ENCODE data around the gene ESR2. TPM values are rescaled to one million over a fixed set of nuclear protein-coding genes. Genes with fewer than 3 reads are reported as not detected.

Gene ESR2
- total and polyA plus RNA-seq, 8 donors = 0.21 to 3.0 (median 2.0) TPM

- Histone ChIP-seq H3K4me3 (no peak overlapping the region), H3K9me3 (no peaks in the 10 kb centered on the region), H3K27me3 (no peaks in the 10 kb centered on the region), H3K36me3 (no peaks in the 10 kb centered on the region), H3K4me1 (no peaks in the 10 kb centered on the region), H3K27ac (no peak overlapping the region)
- DNase-seq = no peak
- intact Hi-C loops (cut with DNase I) = no loop called here
- no peak for TF ChIP-seq CTCF (IDR thresholded peaks at IDR 0.05)
- ATAC-seq = no peak
These were observed 49.9 kb downstream of the ESR2 start for GRCh38 chr14:64244279-64244678.

- no peak for TF ChIP-seq CTCF (IDR thresholded peaks at IDR 0.05)
- DNase-seq (no peak), ATAC-seq (no peak)
- Histone ChIP-seq H3K4me3 (no peak overlapping the region), H3K27me3 (no peaks in the 10 kb centered on the region), H3K36me3 (no peaks in the 10 kb centered on the region), H3K27ac (no peak overlapping the region), H3K9me3 (no peaks in the 10 kb centered on the region), H3K4me1 (no peaks in the 10 kb centered on the region)
- intact Hi-C loops (cut with DNase I) = no loop called here
These were observed 55.5 kb downstream of the ESR2 start for GRCh38 chr14:64238631-64239030.

GRCh38 chr14:64238049-64238448 is 56.1 kb downstream of the ESR2 start:
- Histone ChIP-seq H3K4me3 (no peak overlapping the region), H3K4me1 (no peaks in the 10 kb centered on the region), H3K9me3 (no peaks in the 10 kb centered on the region), H3K27me3 (no peaks in the 10 kb centered on the region), H3K27ac (no peak overlapping the region), H3K36me3 (peaks cover 0 to 1% of the 10 kb centered on the region in 2 donors)
- DNase-seq (no peak), ATAC-seq (no peak)
- TF ChIP-seq CTCF (IDR thresholded peaks at IDR 0.05) = no peak
- intact Hi-C loops (cut with DNase I) = no loop called here

GRCh38 chr14:64235652-64236640 is 58.2 kb downstream of the ESR2 start:
- no peak for DNase-seq
- no peak for ATAC-seq
- Histone ChIP-seq H3K9me3 (no peaks in the 10 kb centered on the region), H3K4me1 (no peaks in the 10 kb centered on the region), H3K36me3 (peaks cover 0 to 11% of the 10 kb centered on the region in 2 donors), H3K27me3 (no peaks in the 10 kb centered on the region), H3K4me3 (no peak overlapping the region), H3K27ac (no peak overlapping the region)
- intact Hi-C loops (cut with DNase I) = no loop called here
- no peak for TF ChIP-seq CTCF (IDR thresholded peaks at IDR 0.05)

- ATAC-seq = no peak
- intact Hi-C loops (cut with DNase I) = no loop called here
These were observed 59.1 kb downstream of the ESR2 start for GRCh38 chr14:64234877-64235651.

More at GRCh38 chr14:64234877-64235651, 59.1 kb downstream of the ESR2 start:
- Histone ChIP-seq H3K27me3 (no peaks in the 10 kb centered on the region), H3K36me3 (peaks cover 0 to 11% of the 10 kb centered on the region in 2 donors), H3K9me3 (no peaks in the 10 kb centered on the region), H3K4me3 (no peak overlapping the region), H3K27ac (no peak overlapping the region), H3K4me1 (no peaks in the 10 kb centered on the region)
- DNase-seq = no peak
- no peak for TF ChIP-seq CTCF (IDR thresholded peaks at IDR 0.05)

All from left lung (tissue), 10 donors.